GM12865 (cell line): ENCODE data around the gene KCTD14.

Source experiments
- DNase-seq: peaks from one replicate; pipeline ENCODE4 v3.0.0; 2010; ENCODE audit warnings: low read depth
- H3K4me3 ChIP-seq: 2 replicates; pipeline ENCODE4 v1.5.1; 2011; ENCODE audit warnings: mild to moderate bottlenecking, low read depth, low read length, control low read depth
- CTCF ChIP-seq: IDR thresholded peaks from 2 replicates; pipeline ENCODE4 v1.5.1; 2011; ENCODE audit warnings: low read length, control low read depth, low read depth, inconsistent platforms; ENCODE audit not compliant: insufficient read depth; ENCODE audit errors: missing control alignments

Gene KCTD14

GRCh38 chr11:78010755-78011154 is 12.3 kb downstream of the KCTD14 start:
- no peak for TF ChIP-seq CTCF
- DNase-seq: no peak
- no peak overlapping the region for H3K4me3 ChIP-seq

GRCh38 chr11:78010304-78010703 is 12.8 kb downstream of the KCTD14 start:
- no peak for TF ChIP-seq CTCF
- no peak for DNase-seq
- H3K4me3 ChIP-seq: no peak overlapping the region

- no peak overlapping the region for H3K4me3 ChIP-seq
- TF ChIP-seq CTCF: no peak
- no peak for DNase-seq
These were observed 14.0 kb downstream of the KCTD14 start for GRCh38 chr11:78009062-78009461.

GRCh38 chr11:78000193-78000592 is 22.9 kb downstream of the KCTD14 start:
- TF ChIP-seq CTCF: peak; percentile 80
- H3K4me3 ChIP-seq: no peak overlapping the region
- peak; percentile 71 for DNase-seq

- DNase-seq: no peak
- no peak overlapping the region for H3K4me3 ChIP-seq
- no peak for TF ChIP-seq CTCF
These were observed 23.5 kb downstream of the KCTD14 start for GRCh38 chr11:77999446-78000030.

- DNase-seq: peak; percentile 100
- H3K4me3 ChIP-seq: peak within 1 kb of the TSS; percentile 89
- TF ChIP-seq CTCF: no peak
These were observed 28.4 kb downstream of the KCTD14 start, which contains the start of gene INTS4 for GRCh38 chr11:77994434-77995362. Gene INTS4, minus strand, starts transcription at chr11:77994668. Its CDS starts 25 bp downstream, at chr11:77994643.
